GM12878 (cell line): ENCODE measurements around the gene LSR.

Experiments used
- CTCF ChIP-seq, 3 experiments: IDR thresholded peaks in 2 of 3; conservative IDR thresholded peaks in 1 of 3; 2 replicates each; pipeline ENCODE4 v1.5.1; 2011; ENCODE audit warnings: low read depth in 3 of 3, low read length in 3 of 3, mild to moderate bottlenecking in 3 of 3, control low read depth in 2 of 3, moderate library complexity in 2 of 3, inconsistent platforms in 1 of 3, mixed read lengths in 1 of 3; ENCODE audit not compliant: control insufficient read depth in 2 of 3, insufficient read depth in 1 of 3; ENCODE audit errors: extremely low read depth in 1 of 3
- HDAC2 ChIP-seq: fragments of 200-600 bp; sonication (generic); IDR thresholded peaks from 2 replicates; pipeline ENCODE4 v1.6.1; 2017
- JUND ChIP-seq: IDR thresholded peaks from 2 replicates; pipeline ENCODE4 v1.6.1; 2012; ENCODE audit warnings: low read depth, mild to moderate bottlenecking, low read length, improper control_type of control experiment, moderate library complexity
- MAX ChIP-seq: IDR thresholded peaks from 2 replicates; pipeline ENCODE4 v1.6.1; 2012; ENCODE audit warnings: low read depth, low read length, improper control_type of control experiment
- MTA3 ChIP-seq: IDR thresholded peaks from 2 replicates; pipeline ENCODE4 v1.6.1; 2012; ENCODE audit warnings: low read length, inconsistent platforms, borderline replicate concordance
- POLR2A ChIP-seq: IDR thresholded peaks from 2 replicates; pipeline ENCODE4 v1.6.1; 2011; ENCODE audit warnings: low read depth, mild to moderate bottlenecking, low read length
- RELB ChIP-seq: fragments of 450-650 bp; IDR thresholded peaks from 2 replicates; pipeline ENCODE4 v1.6.1; 2017; ENCODE audit warnings: low read depth, mild to moderate bottlenecking, moderate library complexity
- TAF1 ChIP-seq: IDR thresholded peaks from 2 replicates; pipeline ENCODE4 v1.6.1; 2011; ENCODE audit warnings: mild to moderate bottlenecking, low read depth, low read length, borderline replicate concordance
- WRNIP1 ChIP-seq: IDR thresholded peaks from 2 replicates; pipeline ENCODE4 v1.6.1; 2011; ENCODE audit warnings: low read depth, low read length, improper control_type of control experiment, borderline replicate concordance
- YBX1 ChIP-seq: fragments of 450-650 bp; IDR thresholded peaks from 2 replicates; pipeline ENCODE4 v1.6.1; 2016; ENCODE audit warnings: antibody characterized with exemption
- ZBTB11 ChIP-seq: fragments of 450-650 bp; formaldehyde crosslinking; IDR thresholded peaks from 2 replicates; pipeline ENCODE4 v1.5.0; 2022; ENCODE audit warnings: mild to moderate bottlenecking, missing genetic modification characterization
- ZNF384 ChIP-seq: IDR thresholded peaks from 2 replicates; pipeline ENCODE4 v1.6.1; 2012; ENCODE audit warnings: low read depth, mild to moderate bottlenecking, low read length, improper control_type of control experiment, borderline replicate concordance

GRCh38 chr19:35253316-35254286 is 4.8 kb downstream of the LSR start:
- no peak for TF ChIP-seq MTA3
- TF ChIP-seq WRNIP1: no peak
- no peak for TF ChIP-seq YBX1
- TF ChIP-seq JUND: no peak
- no peak for TF ChIP-seq HDAC2
- TF ChIP-seq ZBTB11 (CRISPR knock-in tag): no peak
- no peak for TF ChIP-seq CTCF (IDR thresholded peaks at IDR 0.05 in 2 of 3, conservative IDR thresholded peaks at IDR 0.05 in 1 of 3; ENCODE audit: control insufficient read depth in 2 of 3, extremely low read depth in 1 of 3, insufficient read depth in 1 of 3, low read depth in 3 of 3, low read length in 3 of 3)
- TF ChIP-seq POLR2A: no peak
- no peak for TF ChIP-seq MAX
- TF ChIP-seq ZNF384: no peak
- no peak for TF ChIP-seq RELB
- TF ChIP-seq TAF1: no peak
